GM18499 (cell line): ENCODE measurements around the gene NSD1.

Experiments
- ATAC-seq: cut with Tn5 transposase; IDR thresholded peaks from one replicate; pipeline ENCODE4 v1.9.1; 2021; ENCODE audit warnings: moderate number of reproducible peaks; ENCODE audit not compliant: insufficient read depth, unreplicated experiment

The NSD1 gene

GRCh38 chr5:177097016-177097985 lies 36.3 kb upstream of the NSD1 start:
- no peak for ATAC-seq

- no peak for ATAC-seq
Measured at GRCh38 chr5:177098120-177098469, 35.5 kb upstream of the NSD1 start.

GRCh38 chr5:177098470-177099141 lies 35.0 kb upstream of the NSD1 start:
- ATAC-seq: no peak

- no peak for ATAC-seq
Measured at GRCh38 chr5:177099422-177100093, 34.0 kb upstream of the NSD1 start.

- ATAC-seq: no peak
Measured at GRCh38 chr5:177100714-177101121, 32.9 kb upstream of the NSD1 start.

- ATAC-seq: no peak
Measured at GRCh38 chr5:177103523-177104253, 29.9 kb upstream of the NSD1 start.

- ATAC-seq: no peak
Measured at GRCh38 chr5:177105691-177106476, 27.7 kb upstream of the NSD1 start.

- ATAC-seq: no peak
Measured at GRCh38 chr5:177107159-177107558, 26.4 kb upstream of the NSD1 start.

GRCh38 chr5:177109810-177110209 lies 23.8 kb upstream of the NSD1 start:
- no peak for ATAC-seq

- no peak for ATAC-seq
Measured at GRCh38 chr5:177111720-177112394, 21.7 kb upstream of the NSD1 start.

- ATAC-seq: no peak
Measured at GRCh38 chr5:177112589-177113220, 20.9 kb upstream of the NSD1 start.

- no peak for ATAC-seq
Measured at GRCh38 chr5:177113566-177114424, 19.8 kb upstream of the NSD1 start.

GRCh38 chr5:177116631-177117373 lies 16.8 kb upstream of the NSD1 start:
- ATAC-seq: no peak

- ATAC-seq: no peak
Measured at GRCh38 chr5:177117441-177118045, 16.0 kb upstream of the NSD1 start.

- ATAC-seq: no peak
Measured at GRCh38 chr5:177122566-177122965, 11.0 kb upstream of the NSD1 start.

GRCh38 chr5:177123789-177124485 lies 9.6 kb upstream of the NSD1 start:
- ATAC-seq: no peak
